SU-DHL-6 (cell line): ENCODE results near the gene APCDD1.

Experiments
- H2AFZ ChIP-seq: fragments of 200-600 bp; sonication (generic); 2 replicates; pipeline ENCODE4 v1.6.1; 2014; ENCODE audit warnings: low read depth, mild to moderate bottlenecking, moderate library complexity, mixed read lengths, antibody characterized with exemption, low read length; ENCODE audit not compliant: severe bottlenecking
- H3F3A ChIP-seq: fragments of 200-600 bp; shearing (Covaris generic); 2 replicates; pipeline ENCODE4 v1.6.0; 2016; ENCODE audit warnings: antibody characterized with exemption, mild to moderate bottlenecking; ENCODE audit not compliant: insufficient read depth
- H3K27ac ChIP-seq: fragments of 200-600 bp; sonication (generic); 2 replicates; pipeline ENCODE4 v1.5.1; 2016; ENCODE audit warnings: low read depth, mild to moderate bottlenecking, low read length, moderate library complexity, mixed read lengths
- H3K27me3 ChIP-seq: fragments of 200-600 bp; sonication (generic), shearing (Covaris generic); 2 replicates; pipeline ENCODE4 v1.6.0; 2014; ENCODE audit warnings: mild to moderate bottlenecking, low read length
- H3K36me3 ChIP-seq: fragments of 200-600 bp; sonication (generic); 2 replicates; pipeline ENCODE4 v1.6.1; 2014; ENCODE audit warnings: mild to moderate bottlenecking, low read length, mixed read lengths
- H3K4me2 ChIP-seq: fragments of 300-600, 200-600 bp; shearing (Covaris generic), sonication (generic); 2 replicates; pipeline ENCODE4 v1.6.0; 2014; ENCODE audit warnings: low read length, low read depth, mild to moderate bottlenecking; ENCODE audit not compliant: poor library complexity, severe bottlenecking
- H3K4me3 ChIP-seq: fragments of 200-600 bp; sonication (generic); 2 replicates; pipeline ENCODE4 v1.5.1; 2014; ENCODE audit warnings: antibody characterized with exemption, low read length, mild to moderate bottlenecking, mixed read lengths; ENCODE audit not compliant: insufficient read depth, poor library complexity, severe bottlenecking
- H3K79me2 ChIP-seq: fragments of 200-600 bp; sonication (generic); 2 replicates; pipeline ENCODE4 v1.6.1; 2014; ENCODE audit warnings: mild to moderate bottlenecking, low read length, moderate library complexity; ENCODE audit not compliant: insufficient read depth
- H3K9ac ChIP-seq: fragments of 200-600 bp; sonication (generic); 2 replicates; pipeline ENCODE4 v1.7.0; 2014; ENCODE audit warnings: mild to moderate bottlenecking, low read length
- H3K9me2 ChIP-seq: fragments of 200-600 bp; sonication (generic); replicated peaks from 2 replicates; pipeline ENCODE4 v1.6.1; 2014; ENCODE audit warnings: low read length; ENCODE audit not compliant: insufficient read depth
- H3K9me3 ChIP-seq: fragments of 200-600 bp; sonication (generic); 2 replicates; pipeline ENCODE4 v1.6.1; 2014; ENCODE audit warnings: low read length, mixed read lengths; ENCODE audit not compliant: insufficient read depth
- H4K20me1 ChIP-seq: fragments of 200-600 bp; sonication (generic); 2 replicates; pipeline ENCODE4 v1.6.1; 2014; ENCODE audit warnings: low read depth, mild to moderate bottlenecking, antibody characterized with exemption, low read length, moderate library complexity, mixed read lengths
- EZH2phosphoT487 ChIP-seq: fragments of 200-600 bp; sonication (generic), shearing (Covaris generic); conservative IDR thresholded peaks from 2 replicates; pipeline ENCODE4 v1.6.1; 2018; ENCODE audit warnings: mild to moderate bottlenecking, antibody characterized with exemption, low read length, moderate library complexity, mixed read lengths
- TF ChIP-seq, protein P1 (sequence below): fragments of 200-600 bp; sonication (generic); IDR thresholded peaks from one replicate; pipeline ENCODE4 v1.5.1; 2017; ENCODE audit warnings: antibody characterized with exemption, mild to moderate bottlenecking, low read length, moderate library complexity; ENCODE audit not compliant: insufficient read depth, poor library complexity, severe bottlenecking

The APCDD1 gene

GRCh38 chr18:10525697-10526560, 71.5 kb downstream of the APCDD1 start, which contains the start of gene NAPG:
NAPG (plus strand) TSS chr18:10526027; CDS start chr18:10526103, 76 bp downstream.
- peak within 1 kb of the TSS; percentile 79 for H3K4me3 ChIP-seq

DNA sequence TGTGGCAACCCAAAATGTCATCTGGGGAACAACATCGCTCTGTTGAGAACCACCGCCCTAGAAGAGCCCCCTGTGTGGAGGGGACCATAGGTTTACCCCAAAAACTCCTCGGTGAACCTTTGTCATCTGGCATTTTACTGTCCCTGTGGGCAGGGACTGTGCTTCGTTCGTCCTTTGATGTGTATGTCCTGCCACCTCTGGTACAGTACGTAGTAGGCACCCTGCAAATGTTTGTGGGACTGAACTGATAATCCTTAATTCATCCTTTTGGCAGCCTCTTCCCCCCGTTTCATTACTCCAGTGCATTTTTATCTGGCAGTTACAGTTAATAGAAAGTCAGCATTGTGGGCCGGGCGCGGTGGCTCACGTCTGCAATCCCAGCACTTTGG, 72.1 kb downstream of the APCDD1 start:
- peak overlapping the region; percentile 73 for H3K9ac ChIP-seq

More at GRCh38 chr18:10525697-10526560, 71.5 kb downstream of the APCDD1 start, which contains the start of gene NAPG:
- peak within 1 kb of the TSS; percentile 95 for H2AFZ ChIP-seq
- no peaks in the 10 kb centered on the region for H3K9me2 ChIP-seq
- H3K4me2 ChIP-seq = peak within 1 kb of the TSS; percentile 66
- peak within 1 kb of the TSS; percentile 73 for H3K9ac ChIP-seq
- H3F3A ChIP-seq = no peaks in the 10 kb centered on the region
- H3K36me3 ChIP-seq = peaks cover 3% of the 10 kb centered on the region; the same call in 1 of the 2 replicates
- TF ChIP-seq, protein P1, sequence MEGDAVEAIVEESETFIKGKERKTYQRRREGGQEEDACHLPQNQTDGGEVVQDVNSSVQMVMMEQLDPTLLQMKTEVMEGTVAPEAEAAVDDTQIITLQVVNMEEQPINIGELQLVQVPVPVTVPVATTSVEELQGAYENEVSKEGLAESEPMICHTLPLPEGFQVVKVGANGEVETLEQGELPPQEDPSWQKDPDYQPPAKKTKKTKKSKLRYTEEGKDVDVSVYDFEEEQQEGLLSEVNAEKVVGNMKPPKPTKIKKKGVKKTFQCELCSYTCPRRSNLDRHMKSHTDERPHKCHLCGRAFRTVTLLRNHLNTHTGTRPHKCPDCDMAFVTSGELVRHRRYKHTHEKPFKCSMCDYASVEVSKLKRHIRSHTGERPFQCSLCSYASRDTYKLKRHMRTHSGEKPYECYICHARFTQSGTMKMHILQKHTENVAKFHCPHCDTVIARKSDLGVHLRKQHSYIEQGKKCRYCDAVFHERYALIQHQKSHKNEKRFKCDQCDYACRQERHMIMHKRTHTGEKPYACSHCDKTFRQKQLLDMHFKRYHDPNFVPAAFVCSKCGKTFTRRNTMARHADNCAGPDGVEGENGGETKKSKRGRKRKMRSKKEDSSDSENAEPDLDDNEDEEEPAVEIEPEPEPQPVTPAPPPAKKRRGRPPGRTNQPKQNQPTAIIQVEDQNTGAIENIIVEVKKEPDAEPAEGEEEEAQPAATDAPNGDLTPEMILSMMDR = no peak
- no peak for TF ChIP-seq EZH2phosphoT487
- no peaks in the 10 kb centered on the region for H3K27me3 ChIP-seq
- H3K79me2 ChIP-seq = peaks cover 48% of the 10 kb centered on the region
- H3K27ac ChIP-seq = peak within 1 kb of the TSS; percentile 59
- 0 out of 2 replicates have a peak, but pooled peaks cover 3% of the 10 kb centered on the region for H4K20me1 ChIP-seq
- H3K9me3 ChIP-seq = no peaks in the 10 kb centered on the region

GRCh38 chr18:10528439-10528838, 74.0 kb downstream of the APCDD1 start:
- Histone ChIP-seq H3K36me3 (peaks cover 15% of the 10 kb centered on the region; the same call in 1 of the 2 replicates), H3K27ac (no peak overlapping the region)

More for the DNA sequence above, 72.1 kb downstream of the APCDD1 start:
- Histone ChIP-seq H3K36me3 (peaks cover 7% of the 10 kb centered on the region; the same call in 1 of the 2 replicates), H3K4me3 (peak overlapping the region; percentile 79), H3K27me3 (no peaks in the 10 kb centered on the region), H3K79me2 (peaks cover 54% of the 10 kb centered on the region), H3K4me2 (peak overlapping the region; percentile 62), H3K27ac (peak overlapping the region; percentile 59), H3K9me2 (no peaks in the 10 kb centered on the region), H4K20me1 (0 out of 2 replicates have a peak, but pooled peaks cover 5% of the 10 kb centered on the region), H3K9me3 (no peaks in the 10 kb centered on the region), H2AFZ (peak overlapping the region; percentile 0), H3F3A (0 out of 2 replicates have a peak, but pooled peaks cover 4% of the 10 kb centered on the region)
- TF ChIP-seq EZH2phosphoT487 = no peak
- TF ChIP-seq, protein P1 = no peak

More at GRCh38 chr18:10528439-10528838, 74.0 kb downstream of the APCDD1 start:
- Histone ChIP-seq H3K9ac (no peak overlapping the region), H2AFZ (no peak overlapping the region), H3K9me2 (no peaks in the 10 kb centered on the region), H3K79me2 (peaks cover 72% of the 10 kb centered on the region), H4K20me1 (0 out of 2 replicates have a peak, but pooled peaks cover 10% of the 10 kb centered on the region), H3K4me2 (peak overlapping the region; percentile 19), H3K9me3 (no peaks in the 10 kb centered on the region), H3F3A (0 out of 2 replicates have a peak, but pooled peaks cover 4% of the 10 kb centered on the region), H3K4me3 (no peak overlapping the region), H3K27me3 (no peaks in the 10 kb centered on the region)
- TF ChIP-seq, protein P1 = no peak
- no peak for TF ChIP-seq EZH2phosphoT487
